H1 (cell line): ENCODE results near the gene SCAPER.

Experiments used
- ASH2L ChIP-seq: fragments of 200-600, 300-600 bp; sonication (generic); IDR thresholded peaks from one replicate; pipeline ENCODE4 v1.7.1; 2017; ENCODE audit warnings: low read length
- CHD2 ChIP-seq: IDR thresholded peaks from 2 replicates; pipeline ENCODE4 v1.6.1; 2012; ENCODE audit warnings: low read length, improper control_type of control experiment
- EP300 ChIP-seq, 2 experiments: IDR thresholded peaks; 1 replicate in 1 of 2; 2 replicates in 1 of 2; pipeline ENCODE4 v1.6.1; 2011 to 2012; ENCODE audit warnings: low read depth in 2 of 2, low read length in 2 of 2, mild to moderate bottlenecking in 2 of 2, borderline replicate concordance in 1 of 2, inconsistent platforms in 1 of 2, moderate library complexity in 1 of 2
- EZH2 ChIP-seq: fragments of 200-600 bp; sonication (generic); IDR thresholded peaks from 2 replicates; pipeline ENCODE4 v1.7.1; 2012; ENCODE audit warnings: low read depth, mild to moderate bottlenecking, moderate library complexity, low read length, inconsistent platforms; ENCODE audit not compliant: severe bottlenecking
- POLR2A ChIP-seq, 2 experiments: IDR thresholded peaks; 1 replicate in 1 of 2; 2 replicates in 1 of 2; pipeline ENCODE4 v1.6.1; 2011; ENCODE audit warnings: low read depth in 2 of 2, low read length in 2 of 2, mild to moderate bottlenecking in 2 of 2; ENCODE audit errors: control extremely low read depth in 1 of 2
- POLR2AphosphoS5 ChIP-seq: IDR thresholded peaks from 2 replicates; pipeline ENCODE4 v1.6.1; 2011; ENCODE audit warnings: low read depth, low read length
- SP1 ChIP-seq: IDR thresholded peaks from 2 replicates; pipeline ENCODE4 v1.6.1; 2011; ENCODE audit warnings: low read depth, low read length
- YY1 ChIP-seq: IDR thresholded peaks from 2 replicates; pipeline ENCODE4 v1.6.1; 2011; ENCODE audit warnings: low read depth, mild to moderate bottlenecking, low read length
- TF ChIP-seq, protein P1 (sequence below), 3 experiments: IDR thresholded peaks; 1 replicate in 2 of 3; 2 replicates in 1 of 3; pipeline versions ENCODE4 v1.5.1 to v1.6.1; 2011; ENCODE audit warnings: low read length in 3 of 3, mild to moderate bottlenecking in 3 of 3, inconsistent platforms in 2 of 3, low read depth in 1 of 3, moderate library complexity in 1 of 3; ENCODE audit not compliant: insufficient read depth in 1 of 3; ENCODE audit errors: control extremely low read depth in 1 of 3
- TF ChIP-seq, protein P2 (sequence below): IDR thresholded peaks from 2 replicates; pipeline ENCODE4 v1.6.1; 2011; ENCODE audit warnings: low read depth, mild to moderate bottlenecking, low read length; ENCODE audit not compliant: insufficient read depth
- TF ChIP-seq, protein P3 (sequence below): IDR thresholded peaks from 2 replicates; pipeline ENCODE4 v1.6.1; 2012; ENCODE audit warnings: low read length, inconsistent platforms

DNA sequence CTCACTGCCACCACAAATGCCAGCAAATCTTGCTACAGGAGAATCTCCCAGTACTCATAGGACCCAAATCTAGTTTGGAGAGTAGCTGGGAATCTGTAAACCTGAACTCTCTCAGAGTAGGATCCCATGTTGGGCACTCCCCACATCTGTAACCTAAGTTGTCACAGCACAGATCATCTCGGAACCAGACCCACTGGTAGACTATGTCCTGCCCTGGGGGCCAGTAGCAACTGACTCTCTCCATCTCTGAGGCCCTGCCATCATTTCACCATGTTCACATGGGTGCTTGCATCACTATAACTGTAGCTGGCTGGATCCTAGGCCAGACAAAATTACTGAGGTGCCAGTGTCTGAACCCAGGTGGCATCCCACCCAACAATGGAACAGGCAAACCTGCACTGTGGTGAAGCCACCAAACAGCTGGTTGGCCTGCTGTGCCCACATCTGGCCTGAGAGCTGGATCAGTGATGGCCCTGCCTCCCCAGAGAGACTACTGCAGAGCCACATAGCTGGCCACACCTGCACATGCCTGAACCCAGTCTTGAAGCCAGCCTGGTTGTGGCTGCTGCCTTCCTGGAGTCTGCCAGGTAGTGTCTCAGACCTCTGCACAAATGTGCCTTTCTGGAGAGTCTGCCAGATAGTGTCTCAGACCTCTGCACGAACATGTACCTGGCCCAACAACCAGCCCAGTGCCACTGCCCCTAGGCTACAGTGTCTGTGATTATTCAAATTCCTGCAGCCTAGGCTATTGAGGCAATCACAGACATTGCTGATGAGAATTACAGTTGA, 486.6 kb downstream of the SCAPER start:
- TF ChIP-seq POLR2A (IDR thresholded peaks at IDR 0.05; ENCODE audit: control extremely low read depth in 1 of 2, low read depth in 2 of 2, low read length in 2 of 2) (no peak), EP300 (IDR thresholded peaks at IDR 0.05; ENCODE audit: borderline replicate concordance in 1 of 2, low read depth in 2 of 2, low read length in 2 of 2) (no peak), YY1 (no peak), POLR2AphosphoS5 (no peak), CHD2 (no peak), SP1 (no peak), EZH2 (no peak), ASH2L (no peak)
- TF ChIP-seq, protein P1, sequence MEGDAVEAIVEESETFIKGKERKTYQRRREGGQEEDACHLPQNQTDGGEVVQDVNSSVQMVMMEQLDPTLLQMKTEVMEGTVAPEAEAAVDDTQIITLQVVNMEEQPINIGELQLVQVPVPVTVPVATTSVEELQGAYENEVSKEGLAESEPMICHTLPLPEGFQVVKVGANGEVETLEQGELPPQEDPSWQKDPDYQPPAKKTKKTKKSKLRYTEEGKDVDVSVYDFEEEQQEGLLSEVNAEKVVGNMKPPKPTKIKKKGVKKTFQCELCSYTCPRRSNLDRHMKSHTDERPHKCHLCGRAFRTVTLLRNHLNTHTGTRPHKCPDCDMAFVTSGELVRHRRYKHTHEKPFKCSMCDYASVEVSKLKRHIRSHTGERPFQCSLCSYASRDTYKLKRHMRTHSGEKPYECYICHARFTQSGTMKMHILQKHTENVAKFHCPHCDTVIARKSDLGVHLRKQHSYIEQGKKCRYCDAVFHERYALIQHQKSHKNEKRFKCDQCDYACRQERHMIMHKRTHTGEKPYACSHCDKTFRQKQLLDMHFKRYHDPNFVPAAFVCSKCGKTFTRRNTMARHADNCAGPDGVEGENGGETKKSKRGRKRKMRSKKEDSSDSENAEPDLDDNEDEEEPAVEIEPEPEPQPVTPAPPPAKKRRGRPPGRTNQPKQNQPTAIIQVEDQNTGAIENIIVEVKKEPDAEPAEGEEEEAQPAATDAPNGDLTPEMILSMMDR (IDR thresholded peaks at IDR 0.05; ENCODE audit: control extremely low read depth in 1 of 3, insufficient read depth in 1 of 3, low read depth in 1 of 3, low read length in 3 of 3): no peak
- TF ChIP-seq, protein P2, sequence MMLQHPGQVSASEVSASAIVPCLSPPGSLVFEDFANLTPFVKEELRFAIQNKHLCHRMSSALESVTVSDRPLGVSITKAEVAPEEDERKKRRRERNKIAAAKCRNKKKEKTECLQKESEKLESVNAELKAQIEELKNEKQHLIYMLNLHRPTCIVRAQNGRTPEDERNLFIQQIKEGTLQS: no peak
- TF ChIP-seq, protein P3, sequence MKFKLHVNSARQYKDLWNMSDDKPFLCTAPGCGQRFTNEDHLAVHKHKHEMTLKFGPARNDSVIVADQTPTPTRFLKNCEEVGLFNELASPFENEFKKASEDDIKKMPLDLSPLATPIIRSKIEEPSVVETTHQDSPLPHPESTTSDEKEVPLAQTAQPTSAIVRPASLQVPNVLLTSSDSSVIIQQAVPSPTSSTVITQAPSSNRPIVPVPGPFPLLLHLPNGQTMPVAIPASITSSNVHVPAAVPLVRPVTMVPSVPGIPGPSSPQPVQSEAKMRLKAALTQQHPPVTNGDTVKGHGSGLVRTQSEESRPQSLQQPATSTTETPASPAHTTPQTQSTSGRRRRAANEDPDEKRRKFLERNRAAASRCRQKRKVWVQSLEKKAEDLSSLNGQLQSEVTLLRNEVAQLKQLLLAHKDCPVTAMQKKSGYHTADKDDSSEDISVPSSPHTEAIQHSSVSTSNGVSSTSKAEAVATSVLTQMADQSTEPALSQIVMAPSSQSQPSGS: no peak
